HG02981 (cell line): ENCODE results near the gene FLRT1.

Experiments used
- ATAC-seq: cut with Tn5 transposase; IDR thresholded peaks from one replicate; pipeline ENCODE4 v1.9.1; 2021; ENCODE audit warnings: mild to moderate bottlenecking, moderate library complexity; ENCODE audit not compliant: unreplicated experiment

Gene FLRT1

DNA sequence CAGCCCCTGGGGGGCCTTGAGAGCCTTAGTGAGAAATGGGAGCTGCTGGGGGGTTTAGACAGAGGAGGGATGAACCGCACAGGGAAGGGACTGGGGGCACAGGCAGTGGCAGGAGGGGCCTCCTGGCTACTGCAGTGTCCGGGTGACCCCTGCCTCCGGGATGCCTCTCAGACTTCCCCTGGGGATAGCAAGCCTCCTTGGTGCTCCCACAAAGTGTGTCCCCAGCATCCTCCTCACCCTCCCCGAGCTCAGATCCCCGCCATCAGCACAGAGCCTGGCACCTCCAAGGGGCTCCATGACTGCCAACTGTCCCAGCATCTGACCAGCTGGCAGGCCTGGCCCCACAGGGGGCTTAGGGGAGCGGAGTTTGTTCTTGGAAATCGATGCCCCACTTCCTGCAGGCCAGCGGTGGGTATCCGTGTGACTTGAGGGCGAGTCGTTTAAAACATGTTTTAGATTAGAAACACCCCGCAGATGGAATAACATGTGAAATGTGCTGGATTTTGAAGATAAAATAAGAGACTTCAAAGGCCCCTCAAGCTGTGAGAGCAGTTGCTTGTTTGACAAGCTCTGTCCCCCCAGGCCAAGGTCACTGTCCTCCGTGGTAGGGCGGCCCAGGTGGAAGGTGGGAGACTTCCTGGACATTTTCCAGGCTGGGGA is 13.5 kb upstream of the FLRT1 start:
- no peak for ATAC-seq

DNA sequence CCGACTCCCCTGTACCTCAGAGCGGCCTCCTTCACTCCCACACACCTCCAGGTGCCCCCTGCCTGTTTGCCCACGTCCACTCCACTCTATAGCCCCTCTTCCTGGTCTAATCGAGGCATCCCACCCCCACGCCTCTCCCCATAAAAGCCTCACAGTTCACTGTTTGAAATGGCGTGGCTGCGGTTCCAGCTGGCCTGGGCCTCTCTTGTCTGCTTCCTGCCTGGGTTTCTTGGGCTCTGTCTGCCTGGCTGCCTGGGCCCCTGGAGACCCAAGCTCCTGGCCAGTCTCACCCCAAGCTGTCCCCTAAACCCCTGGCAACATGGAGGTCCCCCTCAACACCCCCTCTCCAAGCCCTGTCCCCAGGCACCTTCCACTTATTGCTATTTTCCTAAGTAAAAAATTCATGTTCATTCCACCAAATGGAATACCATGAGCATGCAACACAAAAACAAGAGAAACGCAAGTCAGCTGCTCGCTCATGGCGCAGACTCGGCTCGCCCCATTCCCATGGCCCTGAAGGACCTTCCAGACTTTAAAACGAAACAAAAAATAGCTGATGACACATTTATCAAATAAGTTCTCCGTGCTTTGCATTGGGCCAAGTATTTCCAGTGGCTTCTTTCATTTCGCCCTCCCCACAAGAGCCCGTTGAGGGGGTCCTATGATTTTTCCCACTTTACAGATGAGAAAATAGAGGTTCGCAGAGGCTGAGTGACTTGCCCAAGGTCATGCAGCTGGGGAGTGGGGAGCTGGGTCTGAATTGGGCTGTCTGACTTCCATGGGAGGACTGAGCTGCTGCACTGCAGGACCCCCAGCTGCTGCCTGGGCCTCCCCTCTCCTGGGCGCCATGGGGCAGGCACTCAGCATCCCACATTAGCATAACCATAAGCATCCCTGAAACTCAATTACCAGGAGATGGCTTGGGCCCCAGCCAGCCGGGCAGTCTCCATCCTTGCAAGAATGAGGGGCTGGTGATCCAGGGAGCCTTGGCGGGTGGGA is 11.7 kb upstream of the FLRT1 start:
- no peak for ATAC-seq

DNA sequence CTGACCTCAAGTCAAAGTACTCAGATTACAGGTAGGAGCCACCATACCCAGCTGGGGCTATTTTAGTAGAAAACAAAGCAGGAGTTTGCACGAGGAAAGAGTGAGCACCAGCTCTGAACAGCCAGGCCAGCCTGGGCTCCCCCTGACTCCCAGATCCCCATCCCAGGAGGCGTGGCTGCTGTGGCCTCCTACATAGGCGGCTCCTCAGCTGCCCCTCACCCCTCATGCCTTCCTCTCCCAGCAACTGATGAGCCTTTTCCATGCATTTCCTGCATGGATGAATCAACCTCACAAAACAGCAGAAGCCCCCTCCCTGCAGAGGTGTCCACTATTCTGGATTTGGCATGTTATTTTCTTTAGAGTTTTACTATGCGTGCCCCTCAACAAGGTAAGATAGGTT is 10.5 kb upstream of the FLRT1 start:
- ATAC-seq = no peak

DNA sequence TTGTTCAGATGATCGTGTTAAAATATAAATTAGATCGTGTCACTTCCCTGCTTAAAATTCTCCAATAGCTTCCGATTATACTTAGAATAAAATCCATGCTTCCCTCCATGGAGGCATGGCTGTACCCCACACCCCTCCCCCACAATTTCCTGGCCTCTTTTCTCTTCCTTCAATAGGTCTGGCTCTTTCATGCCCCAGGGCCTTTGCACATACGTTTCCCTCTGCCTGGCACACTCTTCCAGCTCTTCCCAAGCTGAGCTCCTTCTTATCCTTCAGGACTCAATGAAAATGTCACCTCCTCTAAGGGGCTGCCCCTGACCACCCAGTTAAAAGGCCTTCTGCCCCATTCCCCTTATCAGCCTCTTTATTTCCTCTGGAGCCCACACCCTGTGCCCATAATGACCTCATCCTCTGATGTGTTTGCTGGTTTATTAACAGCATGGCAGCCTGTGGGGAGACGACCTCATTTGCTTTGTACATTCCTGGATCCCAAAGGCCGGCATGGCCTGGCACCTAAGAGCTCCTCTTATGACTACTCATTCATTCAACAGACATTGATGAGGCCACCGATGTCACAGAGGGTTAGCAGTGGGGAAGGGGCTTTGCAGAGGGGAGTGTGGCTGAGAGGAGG is 9.0 kb upstream of the FLRT1 start:
- no peak for ATAC-seq

DNA sequence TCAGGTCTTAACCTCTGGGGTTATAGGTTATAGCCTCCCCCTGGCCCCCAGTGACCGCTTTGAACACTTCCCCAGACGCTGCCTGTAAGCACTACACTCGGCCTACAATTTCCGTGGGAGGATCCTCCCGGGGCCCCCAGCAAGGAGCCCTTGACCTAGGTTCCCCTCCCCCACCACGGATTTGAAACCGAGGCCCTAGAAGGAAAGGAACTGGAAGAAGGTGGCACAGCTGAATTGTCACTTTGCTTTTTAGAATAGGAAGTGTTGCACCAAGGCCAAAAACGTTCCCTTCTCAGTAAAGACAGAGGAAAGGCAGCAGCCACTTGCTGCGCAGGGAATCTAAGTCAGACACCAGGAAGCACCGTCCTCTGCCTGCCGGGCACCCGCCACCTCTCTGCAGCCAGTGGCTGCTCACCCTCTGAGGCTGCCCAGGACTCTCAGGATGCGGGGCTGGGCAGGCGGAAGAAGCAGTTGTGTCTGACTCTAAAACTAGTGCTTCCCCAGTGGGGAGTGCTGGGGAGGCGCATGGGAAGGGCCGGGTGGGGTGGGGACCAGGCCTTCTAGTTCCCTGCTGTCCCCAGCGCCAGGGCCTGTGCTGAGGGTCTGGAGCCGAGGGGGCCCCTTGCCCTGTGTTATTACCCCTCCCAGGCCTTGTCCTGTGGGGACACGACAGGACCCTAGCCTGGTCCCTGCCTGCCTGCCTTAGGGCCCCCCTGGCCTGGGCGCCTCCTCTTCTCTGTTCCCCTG is 7.9 kb upstream of the FLRT1 start:
- ATAC-seq = no peak

DNA sequence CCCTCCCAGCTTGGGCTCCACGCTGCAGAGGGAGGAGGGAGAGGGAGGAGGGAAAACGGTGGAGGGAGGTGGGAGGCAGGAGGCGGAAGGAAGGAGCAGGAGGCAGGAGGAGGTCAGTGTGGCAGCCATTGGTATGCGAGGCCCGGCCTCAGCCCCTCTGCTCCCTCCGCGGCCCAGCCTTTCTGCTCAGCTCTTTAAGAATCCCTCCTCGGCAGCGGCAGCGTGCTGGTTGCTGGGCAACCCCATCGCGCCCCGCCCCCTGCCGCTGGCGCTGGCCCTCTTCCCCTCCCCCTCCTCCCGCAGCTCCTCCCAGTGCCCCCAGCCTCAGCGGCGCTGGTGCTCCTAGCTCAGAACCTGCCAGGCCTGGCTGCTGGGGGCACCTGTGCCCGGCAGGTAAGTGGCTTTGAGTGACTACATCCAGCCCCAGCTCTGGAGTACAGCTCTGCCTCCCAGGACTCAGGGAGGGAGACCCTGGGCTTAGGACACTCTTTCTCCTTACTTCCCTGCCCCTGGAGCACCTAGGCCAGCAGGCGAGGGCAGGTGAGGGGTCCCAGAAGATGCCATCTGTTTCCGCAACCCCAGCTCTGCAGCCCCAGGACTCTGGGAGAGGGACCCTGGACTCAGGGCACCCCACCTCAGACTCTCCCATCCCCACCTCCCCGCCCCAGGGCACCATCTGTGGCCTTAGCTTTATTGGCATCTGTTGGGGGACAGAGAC is 7.2 kb upstream of the FLRT1 start:
- ATAC-seq = no peak

DNA sequence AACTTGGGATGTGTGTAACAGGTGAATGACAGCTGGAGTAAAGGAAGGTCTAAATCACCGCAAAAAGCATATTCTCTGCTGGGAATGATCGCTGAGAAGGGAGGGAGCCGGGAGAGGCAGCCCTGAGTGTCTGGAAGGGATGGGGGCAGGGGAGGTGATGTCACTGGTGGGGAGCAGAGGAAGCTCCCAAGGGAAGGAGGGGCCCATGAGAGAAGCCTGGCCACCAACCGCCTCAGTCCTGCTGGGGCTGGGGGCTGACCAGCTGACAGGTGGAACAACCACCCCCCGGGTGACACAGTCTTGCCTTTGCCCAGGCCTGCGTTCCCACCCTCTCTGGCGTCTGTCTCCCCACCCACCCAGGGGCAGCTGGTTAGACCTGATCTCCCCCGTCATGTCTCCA is 6.0 kb upstream of the FLRT1 start:
- ATAC-seq = no peak

DNA sequence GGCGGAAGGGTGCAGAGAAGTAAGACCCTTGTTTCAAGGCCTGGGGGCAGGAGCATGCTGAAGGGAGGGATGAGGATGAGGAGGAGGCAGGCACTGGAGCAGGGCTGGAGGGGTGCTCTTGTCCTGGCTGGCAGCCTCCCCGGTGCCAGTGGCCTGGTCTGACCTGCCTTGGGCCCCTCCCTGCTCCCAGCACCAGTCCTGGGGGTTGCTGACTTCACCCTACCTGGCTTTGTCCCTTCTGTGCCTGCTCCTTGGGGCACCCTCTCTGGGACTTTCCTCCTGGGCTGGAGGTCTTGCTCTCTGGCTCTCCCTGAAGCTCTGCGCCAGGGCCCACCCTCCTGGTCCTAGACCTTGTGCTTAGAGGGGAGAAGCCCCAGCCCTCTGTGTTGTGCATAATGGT is 4.7 kb upstream of the FLRT1 start:
- no peak for ATAC-seq

DNA sequence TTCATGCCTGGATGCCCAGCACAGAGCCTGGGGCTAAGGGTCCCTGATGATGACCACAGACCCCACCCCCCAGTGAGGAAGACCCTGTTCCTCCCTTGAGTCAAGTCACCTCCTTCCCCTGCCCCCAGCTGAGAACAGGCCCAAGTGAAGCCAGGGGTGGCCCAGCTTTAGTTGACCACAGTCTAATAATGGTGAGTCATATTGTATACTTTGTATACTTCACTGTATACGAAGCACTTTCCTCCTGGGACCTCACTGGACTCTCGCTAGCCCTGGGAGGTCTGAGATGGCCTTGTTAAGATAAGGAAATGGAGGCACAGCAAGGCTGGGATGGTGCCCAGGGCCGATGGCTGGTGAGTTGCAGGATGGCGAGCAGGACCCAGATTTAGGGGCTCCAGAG is 3.7 kb upstream of the FLRT1 start:
- no peak for ATAC-seq

DNA sequence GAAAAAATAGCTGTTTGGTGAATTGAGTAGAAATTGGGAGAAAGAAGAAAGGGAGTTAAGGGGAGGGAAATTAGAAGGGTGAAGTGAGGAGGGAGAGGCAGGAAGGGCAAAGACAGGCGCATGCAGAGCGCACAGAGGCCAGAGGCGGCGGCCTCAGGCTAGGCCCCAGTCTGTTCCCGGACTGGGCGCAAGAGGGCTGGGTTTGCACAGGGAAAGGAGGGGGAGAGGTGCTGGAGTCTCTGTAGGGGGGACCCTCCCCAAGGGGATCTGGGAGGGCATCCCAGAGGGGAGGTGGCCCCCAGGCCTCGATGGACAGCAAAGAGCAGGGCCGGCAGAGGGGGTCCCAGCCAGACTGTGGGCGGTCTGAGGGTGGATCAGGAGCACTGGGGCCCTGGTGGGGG is 1.3 kb upstream of the FLRT1 start:
- no peak for ATAC-seq

DNA sequence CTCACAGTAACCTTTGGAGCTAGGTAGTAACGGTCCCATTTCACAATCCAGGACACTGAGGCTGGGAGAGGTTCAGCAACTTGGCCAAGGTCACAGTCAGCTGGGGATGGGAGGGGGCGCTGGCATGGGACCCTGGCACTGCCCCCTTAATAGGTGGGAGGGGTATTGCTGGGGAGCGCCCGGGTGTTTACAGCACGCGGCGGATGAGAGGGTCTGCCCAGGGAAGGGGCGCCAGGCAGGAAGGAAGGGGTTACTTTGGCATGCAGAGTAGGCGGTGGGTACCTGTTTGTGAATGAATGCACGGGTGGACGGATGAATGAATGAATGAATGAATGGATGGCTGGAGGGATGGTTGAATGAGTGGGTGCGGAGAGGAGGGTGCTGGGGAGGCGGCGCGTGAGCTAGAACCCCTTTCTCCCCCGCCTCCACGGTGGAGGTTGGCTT is 628 bp upstream of the FLRT1 start:
- no peak for ATAC-seq

DNA sequence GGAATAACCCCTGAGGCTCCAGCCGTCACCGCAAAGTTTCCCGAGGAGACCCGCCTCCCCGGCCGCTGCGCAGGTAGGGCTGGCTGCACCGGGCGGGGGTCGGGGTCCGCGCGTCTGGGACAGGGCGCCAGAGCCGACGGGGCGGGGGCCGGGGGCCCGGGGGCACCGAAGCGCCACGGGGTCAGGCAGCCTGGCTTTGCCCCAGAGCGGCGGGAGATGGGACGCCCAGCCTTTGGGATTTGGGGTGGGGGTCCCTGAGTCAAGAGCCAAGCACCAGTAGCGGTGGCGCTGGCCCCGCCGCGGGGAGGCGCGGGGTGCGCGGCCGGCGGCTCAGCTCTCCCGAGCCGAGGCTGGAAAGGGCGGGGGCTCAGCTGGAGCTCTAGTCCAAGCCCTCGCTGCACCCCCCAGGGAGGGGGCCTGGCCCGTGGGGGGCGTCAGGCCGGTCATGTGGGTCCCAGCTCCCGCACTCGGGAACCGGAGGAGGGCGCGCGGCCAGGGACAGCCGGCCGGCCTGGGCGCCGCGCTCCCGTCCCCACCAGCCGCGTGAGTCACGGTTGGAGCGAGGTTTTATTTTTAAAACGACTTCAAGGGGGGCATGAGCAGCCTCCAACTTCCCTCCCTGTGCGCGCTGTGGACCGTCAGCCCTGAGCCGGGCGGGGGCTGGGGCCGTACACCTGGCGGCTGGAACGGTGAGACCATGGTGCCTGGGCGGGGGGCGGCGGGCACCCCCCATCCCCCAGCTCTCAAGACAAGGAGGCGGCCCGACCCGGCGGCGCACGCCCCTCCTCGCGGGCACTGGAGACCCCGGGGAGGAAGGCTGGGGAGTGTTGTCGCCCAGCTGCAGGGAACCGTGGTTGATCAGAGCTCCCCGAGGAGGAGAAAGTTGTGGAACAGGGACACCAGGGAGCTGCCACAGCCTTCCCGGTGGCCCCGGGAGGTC is 626 bp downstream of the FLRT1 start:
- no peak for ATAC-seq

DNA sequence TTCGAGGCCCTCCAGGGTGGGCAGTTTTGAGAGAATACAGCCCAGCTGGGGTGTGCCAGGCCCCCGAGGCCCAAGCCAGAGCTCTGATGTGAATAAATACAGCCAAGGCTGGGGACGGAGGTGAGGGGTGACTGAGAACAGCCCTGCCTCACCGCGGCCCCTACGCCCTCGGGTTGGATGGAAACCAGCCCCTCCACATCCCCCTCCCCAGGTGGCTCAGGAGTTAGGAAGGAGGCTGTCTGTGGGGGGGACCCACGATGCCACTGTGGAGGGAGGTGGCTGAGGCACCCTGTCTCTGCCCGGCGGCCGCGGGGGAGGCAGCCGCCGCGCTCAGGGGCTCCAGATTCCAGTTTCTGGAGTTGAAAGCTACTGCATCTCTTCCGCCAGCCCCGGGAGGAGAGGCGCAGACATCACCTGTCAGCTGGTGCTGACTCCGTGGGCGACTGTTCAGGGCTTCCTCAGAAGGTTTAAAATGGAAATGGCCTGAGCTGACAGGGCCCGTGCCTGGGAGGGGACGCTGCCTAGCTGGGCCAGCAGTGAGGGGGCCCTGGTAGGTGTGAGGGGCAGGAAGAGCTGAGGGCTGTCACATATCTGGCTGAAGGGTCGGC is 1.4 kb downstream of the FLRT1 start:
- ATAC-seq = no peak

DNA sequence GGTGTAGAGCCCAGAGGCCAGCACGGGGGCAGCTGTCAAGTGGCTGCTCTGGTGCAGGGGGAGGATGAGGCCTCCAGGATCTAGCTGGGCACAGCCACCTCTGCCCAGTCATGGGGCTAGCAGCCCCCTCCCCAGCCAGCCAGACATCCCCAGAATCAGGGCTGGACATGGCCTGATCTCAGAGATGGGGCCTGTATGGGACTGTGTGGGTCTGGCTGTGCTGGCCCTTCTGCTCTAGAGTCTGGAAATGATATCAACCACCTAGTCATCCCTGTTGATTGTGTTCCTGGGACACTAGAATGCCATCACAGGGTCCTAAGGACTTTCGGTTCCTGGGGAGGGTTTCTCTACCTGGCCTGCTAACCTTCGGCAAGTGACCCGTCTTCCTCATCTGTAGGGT is 2.8 kb downstream of the FLRT1 start:
- ATAC-seq = no peak

DNA sequence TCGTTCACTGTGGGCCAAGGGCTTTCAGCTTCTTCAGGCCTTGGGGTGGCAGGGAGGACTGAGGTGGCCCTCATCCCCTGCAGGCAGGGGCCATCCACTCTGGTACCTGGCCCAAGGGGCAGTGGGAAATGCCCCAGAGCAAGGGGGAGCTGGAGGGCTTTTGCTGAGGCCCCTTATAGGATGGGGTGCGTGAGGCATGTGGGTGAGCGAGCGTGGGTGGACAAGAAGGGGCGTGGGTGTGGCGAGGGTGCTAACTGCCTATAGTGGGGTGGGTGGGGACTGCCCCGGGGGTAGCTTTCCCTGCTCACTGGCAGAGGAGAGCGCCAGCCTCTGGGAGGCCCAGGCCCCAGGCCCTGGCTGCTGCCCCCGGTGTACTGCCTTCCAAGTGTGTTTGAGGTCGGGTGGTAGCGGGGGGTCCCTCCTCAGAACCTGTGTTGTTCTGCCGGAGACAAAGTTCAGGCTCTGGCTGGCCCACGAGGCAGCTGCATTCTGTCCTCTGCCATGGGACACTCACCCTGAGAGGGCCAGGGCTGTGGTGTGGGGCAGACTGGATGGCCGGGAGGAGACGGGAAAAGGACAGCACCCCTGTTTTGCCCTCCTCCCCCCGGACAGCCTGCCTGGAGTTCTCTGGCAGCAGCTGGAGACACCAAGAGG is 3.4 kb downstream of the FLRT1 start:
- ATAC-seq = no peak

DNA sequence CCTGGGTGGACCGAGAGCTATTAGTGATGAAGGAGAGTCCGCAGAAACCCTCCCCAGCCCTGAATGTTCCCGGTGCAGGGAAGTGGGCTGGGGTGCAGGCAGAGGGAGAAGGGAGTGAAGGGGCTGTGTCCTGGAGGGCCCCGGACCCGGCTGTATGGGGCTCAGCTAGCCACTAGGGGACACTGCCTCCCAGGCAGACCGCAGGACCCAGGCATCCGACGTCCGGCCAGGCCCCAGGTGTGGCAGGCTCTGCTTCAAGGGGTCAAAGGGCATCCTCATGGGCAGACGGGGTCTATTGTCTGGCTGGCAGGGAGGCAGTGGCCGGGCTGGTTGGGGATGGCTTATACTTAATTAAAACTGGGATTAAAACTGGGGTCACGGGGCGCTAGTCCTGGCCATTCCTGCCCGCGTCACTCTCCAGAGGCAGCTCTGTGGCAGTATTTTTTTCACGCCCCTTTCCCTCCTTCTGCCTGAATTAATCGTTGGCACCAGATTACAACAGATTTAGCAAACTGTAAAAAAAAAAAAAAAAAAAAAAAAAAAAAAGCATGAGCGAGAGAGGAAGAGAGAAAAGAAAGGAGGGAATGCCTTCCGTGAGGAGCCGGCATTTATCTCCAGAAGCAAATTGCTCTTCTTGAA is 5.1 kb downstream of the FLRT1 start:
- no peak for ATAC-seq

DNA sequence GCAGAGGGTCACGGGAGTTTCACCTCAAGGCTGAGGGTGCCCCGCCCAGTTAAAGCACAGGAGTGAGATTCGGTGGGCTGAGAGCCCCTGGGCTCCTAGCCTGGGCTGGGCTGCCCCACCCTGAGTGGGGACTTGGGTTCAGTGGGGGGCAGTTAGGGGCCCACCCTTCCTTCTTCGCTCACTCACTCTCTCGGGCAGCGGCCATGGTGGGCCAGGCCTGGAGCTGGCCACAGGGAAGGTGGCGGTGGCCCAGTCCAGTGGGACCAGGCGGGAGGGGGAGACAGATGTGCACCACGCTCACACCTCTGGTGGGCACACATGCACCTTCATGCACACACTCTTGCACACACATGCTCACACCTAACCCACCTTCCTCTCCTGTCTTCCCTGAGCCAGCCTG is 6.1 kb downstream of the FLRT1 start:
- ATAC-seq = no peak

DNA sequence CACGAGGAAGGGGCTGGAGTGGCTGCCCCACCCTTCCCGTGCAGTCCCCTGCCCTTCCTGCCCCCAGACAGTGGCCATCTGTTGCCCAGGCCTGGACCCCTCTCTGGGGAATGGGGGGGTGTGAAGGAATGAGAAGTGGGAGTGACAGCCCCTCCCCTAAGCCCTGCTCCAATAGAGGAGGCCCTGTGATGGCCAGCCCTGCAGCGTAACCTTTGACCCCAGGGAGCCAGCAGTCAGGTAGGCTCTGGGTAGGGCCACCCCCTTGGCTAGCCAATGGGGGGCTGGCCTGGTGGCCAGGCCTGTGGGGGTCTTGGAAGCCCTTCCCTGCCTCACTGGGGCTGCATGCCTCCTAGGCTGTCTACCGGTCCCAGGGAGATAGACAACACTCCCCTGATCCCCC is 6.6 kb downstream of the FLRT1 start:
- ATAC-seq = no peak
